WTC11 (cell line): ENCODE results near the gene TMEM79. TPM values are rescaled to one million over a fixed set of nuclear protein-coding genes. Genes with fewer than 3 reads are reported as not detected.

Source experiments
- ATAC-seq: fragments of 200-7000 bp; cut with Tn5 transposase; 2 replicates; pipeline ENCODE4 v1.10.0; 2021; ENCODE audit warnings: mild to moderate bottlenecking, moderate library complexity
- CTCF ChIA-PET: fragments of 300-600 bp; sonication (Branson Sonifier 250); formaldehyde crosslinking; loops from one replicate; lab custom pipeline; 2021; ENCODE audit warnings: antibody characterized with exemption; lab: Charles Lee
- POLR2A ChIA-PET: fragments of 350-600 bp; sonication (Branson Sonifier 250); formaldehyde crosslinking; loops from one replicate; lab custom pipeline; 2021; ENCODE audit warnings: antibody characterized with exemption; lab: Charles Lee
- DNase-seq: peaks from one replicate; pipeline ENCODE4 v3.0.0; 2021; ENCODE audit warnings: low spot score
- H3K27ac Mint-ChIP-seq: 2 replicates; pipeline ENCODE4 v1.8.0; 2021; ENCODE audit warnings: mixed read lengths
- H3K27me3 Mint-ChIP-seq: 2 replicates; pipeline ENCODE4 v1.8.0; 2021; ENCODE audit warnings: low read depth, mild to moderate bottlenecking, moderate library complexity, mixed read lengths
- H3K36me3 Mint-ChIP-seq: 2 replicates; pipeline ENCODE4 v1.8.0; 2021; ENCODE audit warnings: mixed read lengths
- H3K4me1 Mint-ChIP-seq: 2 replicates; pipeline ENCODE4 v1.8.0; 2022; ENCODE audit warnings: mixed read lengths
- H3K4me3 Mint-ChIP-seq: 2 replicates; pipeline ENCODE4 v1.8.0; 2021; ENCODE audit warnings: mild to moderate bottlenecking, moderate library complexity, mixed read lengths
- H3K9me3 Mint-ChIP-seq: 2 replicates; pipeline ENCODE4 v1.8.0; 2021; ENCODE audit warnings: mixed read lengths
- AFF4 ChIP-seq: sonication (generic); formaldehyde crosslinking; IDR thresholded peaks from 2 replicates; pipeline ENCODE4 v1.8.1; 2023; ENCODE audit warnings: mild to moderate bottlenecking, missing genetic modification reagents, borderline replicate concordance
- ATF3 ChIP-seq: sonication (generic); formaldehyde crosslinking; conservative IDR thresholded peaks from 2 replicates; pipeline ENCODE4 v1.8.1; 2022; ENCODE audit warnings: mild to moderate bottlenecking, missing genetic modification reagents
- ELF4 ChIP-seq: sonication (generic); formaldehyde crosslinking; IDR thresholded peaks from 2 replicates; pipeline ENCODE4 v1.8.1; 2022; ENCODE audit warnings: low read depth, mild to moderate bottlenecking, moderate library complexity, missing genetic modification reagents
- FOXP4 ChIP-seq: sonication (generic); formaldehyde crosslinking; IDR thresholded peaks from 2 replicates; pipeline ENCODE4 v1.8.0; 2022; ENCODE audit warnings: mild to moderate bottlenecking, missing genetic modification reagents
- GABPB1 ChIP-seq: sonication (generic); formaldehyde crosslinking; IDR thresholded peaks from 2 replicates; pipeline ENCODE4 v1.8.1; 2023; ENCODE audit warnings: mild to moderate bottlenecking, missing genetic modification reagents
- GTF2I ChIP-seq: fragments of 250-450 bp; sonication (Bioruptor Pico); conservative IDR thresholded peaks from 2 replicates; pipeline ENCODE4 v1.4.0; 2021; ENCODE audit warnings: mild to moderate bottlenecking
- KAT7 ChIP-seq: sonication (generic); formaldehyde crosslinking; IDR thresholded peaks from 2 replicates; pipeline ENCODE4 v1.8.1; 2023; ENCODE audit warnings: missing genetic modification reagents, mild to moderate bottlenecking, borderline replicate concordance
- MYBL2 ChIP-seq: sonication (generic); formaldehyde crosslinking; IDR thresholded peaks from 2 replicates; pipeline ENCODE4 v1.8.1; 2023; ENCODE audit warnings: mild to moderate bottlenecking, moderate library complexity, missing genetic modification reagents
- SMAD3 ChIP-seq: sonication (generic); formaldehyde crosslinking; IDR thresholded peaks from 2 replicates; pipeline ENCODE4 v1.8.0; 2022; ENCODE audit warnings: missing genetic modification reagents, mild to moderate bottlenecking, borderline replicate concordance
- SP1 ChIP-seq: sonication (generic); formaldehyde crosslinking; conservative IDR thresholded peaks from 2 replicates; pipeline ENCODE4 v1.8.1; 2022; ENCODE audit warnings: missing genetic modification reagents
- TEAD1 ChIP-seq: sonication (generic); formaldehyde crosslinking; IDR thresholded peaks from 2 replicates; pipeline ENCODE4 v1.8.0; 2022; ENCODE audit warnings: mild to moderate bottlenecking, missing genetic modification reagents
- ZMAT4 ChIP-seq: fragments of 250-450 bp; sonication (Bioruptor Pico); IDR thresholded peaks from 2 replicates; pipeline ENCODE4 v1.9.0; 2021; ENCODE audit warnings: mild to moderate bottlenecking
- ZNF121 ChIP-seq: sonication (generic); formaldehyde crosslinking; IDR thresholded peaks from 2 replicates; pipeline ENCODE4 v1.8.0; 2023; ENCODE audit warnings: missing genetic modification reagents
- ZNF317 ChIP-seq: sonication (generic); formaldehyde crosslinking; IDR thresholded peaks from 2 replicates; pipeline ENCODE4 v1.8.1; 2023; ENCODE audit warnings: low read depth, mild to moderate bottlenecking, moderate library complexity, missing genetic modification reagents, borderline replicate concordance
- ZNF416 ChIP-seq: fragments of 250-450 bp; sonication (Bioruptor Pico); IDR thresholded peaks from 2 replicates; pipeline ENCODE4 v1.9.0; 2021; ENCODE audit warnings: mild to moderate bottlenecking, inconsistent platforms
- ZNF532 ChIP-seq: fragments of 250-450 bp; sonication (Bioruptor Pico); IDR thresholded peaks from 2 replicates; pipeline ENCODE4 v1.9.0; 2021; ENCODE audit warnings: mild to moderate bottlenecking, borderline replicate concordance
- ZSCAN18 ChIP-seq: fragments of 250-450 bp; sonication (Bioruptor Pico); IDR thresholded peaks from 2 replicates; pipeline ENCODE4 v2.1.2; 2022; ENCODE audit warnings: mild to moderate bottlenecking, moderate library complexity
- total RNA-seq: library from RNA; stranded (reverse); gene quantifications from 3 replicates; pipeline ENCODE4 v1.2.3, GENCODE V29; 2021
- TF ChIP-seq, protein P1 (sequence below): fragments of 250-450 bp; sonication (Bioruptor Pico); IDR thresholded peaks from 2 replicates; pipeline ENCODE4 v1.9.0; 2021; ENCODE audit warnings: moderate library complexity, mild to moderate bottlenecking, inconsistent platforms, borderline replicate concordance
- TF ChIP-seq, protein P2 (sequence below): sonication (generic); formaldehyde crosslinking; IDR thresholded peaks from 2 replicates; pipeline ENCODE4 v1.8.1; 2023; ENCODE audit warnings: mild to moderate bottlenecking, missing genetic modification reagents

Gene TMEM79
- total RNA-seq, 1 experiment from 2014 or later: 2.2 TPM

DNA sequence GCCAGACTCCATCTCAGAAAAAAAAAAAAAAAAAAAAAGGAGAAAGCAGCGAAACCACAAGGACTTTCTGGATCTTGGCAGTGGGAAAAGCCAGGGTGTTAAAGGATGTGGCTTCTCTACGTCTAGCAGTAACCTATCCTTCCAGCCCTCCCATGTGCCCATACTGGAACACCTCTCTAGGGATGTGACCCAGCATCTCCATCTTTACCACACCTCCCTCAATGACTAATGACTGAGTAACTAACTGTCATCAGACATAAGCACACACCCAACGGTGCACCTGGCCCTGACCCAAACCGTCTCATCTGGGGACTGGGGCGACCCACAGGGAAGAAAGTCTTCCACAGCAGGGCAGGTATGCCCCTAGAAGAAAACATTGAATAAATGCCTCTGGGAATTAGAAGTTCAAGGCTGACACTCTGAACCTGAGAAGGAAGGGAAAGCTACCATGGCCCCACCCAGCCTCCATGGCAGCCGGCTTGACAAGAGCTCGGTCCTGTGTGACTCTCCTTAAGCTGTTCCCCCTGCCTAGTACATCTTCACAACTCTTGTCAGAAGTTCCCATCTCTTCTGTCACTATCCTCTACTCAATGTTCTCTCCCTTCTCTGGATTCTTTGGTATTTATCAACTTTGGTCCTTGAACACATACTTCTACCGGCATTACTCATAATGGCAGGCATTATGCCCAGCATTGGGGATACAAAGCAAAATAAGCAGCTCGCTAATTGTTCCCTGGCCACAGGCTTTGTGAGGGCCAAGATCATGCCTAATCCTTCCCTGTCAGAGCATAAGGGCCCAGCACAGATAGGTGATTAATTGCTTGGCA, 21.5 kb upstream of the TMEM79 start:
- H3K27ac Mint-ChIP-seq: no peak overlapping the region
- H3K36me3 Mint-ChIP-seq: peaks cover 83% of the 10 kb centered on the region
- TF ChIP-seq GABPB1 (CRISPR knock-in tag) (no peak), AFF4 (CRISPR knock-in tag) (no peak)
- CTCF ChIA-PET: no interaction called here
- POLR2A ChIA-PET: no interaction called here
- DNase-seq: no peak
- no peak for ATAC-seq
- no peaks in the 10 kb centered on the region for H3K27me3 Mint-ChIP-seq
- H3K4me1 Mint-ChIP-seq: no peaks in the 10 kb centered on the region
- H3K4me3 Mint-ChIP-seq: no peak overlapping the region
- H3K9me3 Mint-ChIP-seq: no peaks in the 10 kb centered on the region

DNA sequence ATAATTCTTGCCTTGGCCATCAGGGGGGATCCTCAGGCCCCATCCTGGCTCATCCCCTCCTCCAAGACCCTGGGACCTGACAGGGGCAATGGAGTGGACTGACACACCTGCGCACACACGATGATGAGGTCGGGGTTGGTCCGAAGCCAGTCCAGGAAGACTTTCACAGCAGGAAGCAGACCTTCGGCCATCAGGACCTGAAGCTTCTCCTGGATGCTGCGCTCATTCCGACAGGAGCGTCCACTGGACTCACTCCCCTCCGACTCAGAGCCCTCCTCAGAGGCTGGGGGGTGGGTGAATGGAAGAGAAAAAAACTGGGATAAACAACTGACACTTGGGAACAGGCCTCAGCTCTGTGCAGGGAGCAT, 20.9 kb upstream of the TMEM79 start:
- H3K4me3 Mint-ChIP-seq: no peak overlapping the region
- ATAC-seq (no peak), DNase-seq (no peak)
- H3K27me3 Mint-ChIP-seq: no peaks in the 10 kb centered on the region
- H3K9me3 Mint-ChIP-seq: no peaks in the 10 kb centered on the region
- CTCF ChIA-PET: no interaction called here
- POLR2A ChIA-PET: no interaction called here
- H3K4me1 Mint-ChIP-seq: no peaks in the 10 kb centered on the region
- H3K36me3 Mint-ChIP-seq: peaks cover 83% of the 10 kb centered on the region
- H3K27ac Mint-ChIP-seq: no peak overlapping the region
- TF ChIP-seq ZNF416 (no peak), ZNF121 (CRISPR knock-in tag) (no peak), FOXP4 (CRISPR knock-in tag) (no peak), TEAD1 (CRISPR knock-in tag) (no peak), SP1 (CRISPR knock-in tag) (no peak), GTF2I (CRISPR knock-in tag) (no peak), ELF4 (CRISPR knock-in tag) (no peak), KAT7 (CRISPR knock-in tag) (no peak), ZMAT4 (CRISPR knock-in tag) (no peak), MYBL2 (CRISPR knock-in tag) (no peak), SMAD3 (CRISPR knock-in tag) (no peak), ATF3 (CRISPR knock-in tag) (no peak), ZNF317 (CRISPR knock-in tag) (no peak), ZNF532 (no peak), ZSCAN18 (no peak)
- TF ChIP-seq, protein P1, sequence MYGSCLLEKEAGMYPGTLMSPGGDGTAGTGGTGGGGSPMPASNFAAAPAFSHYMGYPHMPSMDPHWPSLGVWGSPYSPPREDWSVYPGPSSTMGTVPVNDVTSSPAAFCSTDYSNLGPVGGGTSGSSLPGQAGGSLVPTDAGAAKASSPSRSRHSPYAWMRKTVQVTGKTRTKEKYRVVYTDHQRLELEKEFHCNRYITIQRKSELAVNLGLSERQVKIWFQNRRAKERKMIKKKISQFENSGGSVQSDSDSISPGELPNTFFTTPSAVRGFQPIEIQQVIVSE (CRISPR knock-in tag): no peak
- TF ChIP-seq, protein P2, sequence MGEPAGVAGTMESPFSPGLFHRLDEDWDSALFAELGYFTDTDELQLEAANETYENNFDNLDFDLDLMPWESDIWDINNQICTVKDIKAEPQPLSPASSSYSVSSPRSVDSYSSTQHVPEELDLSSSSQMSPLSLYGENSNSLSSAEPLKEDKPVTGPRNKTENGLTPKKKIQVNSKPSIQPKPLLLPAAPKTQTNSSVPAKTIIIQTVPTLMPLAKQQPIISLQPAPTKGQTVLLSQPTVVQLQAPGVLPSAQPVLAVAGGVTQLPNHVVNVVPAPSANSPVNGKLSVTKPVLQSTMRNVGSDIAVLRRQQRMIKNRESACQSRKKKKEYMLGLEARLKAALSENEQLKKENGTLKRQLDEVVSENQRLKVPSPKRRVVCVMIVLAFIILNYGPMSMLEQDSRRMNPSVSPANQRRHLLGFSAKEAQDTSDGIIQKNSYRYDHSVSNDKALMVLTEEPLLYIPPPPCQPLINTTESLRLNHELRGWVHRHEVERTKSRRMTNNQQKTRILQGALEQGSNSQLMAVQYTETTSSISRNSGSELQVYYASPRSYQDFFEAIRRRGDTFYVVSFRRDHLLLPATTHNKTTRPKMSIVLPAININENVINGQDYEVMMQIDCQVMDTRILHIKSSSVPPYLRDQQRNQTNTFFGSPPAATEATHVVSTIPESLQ (CRISPR knock-in tag): no peak
